ENCODE data around the gene MRC2. TPM values are rescaled to one million over a fixed set of nuclear protein-coding genes. Genes with fewer than 3 reads are reported as not detected.

Gene MRC2
- polyA plus RNA-seq, 1 of the 3 experiments (the other 2 are of a cell fraction), result 213 TPM

- POLR2A ChIA-PET, result interaction anchor here (1.0 kb wide), 1 partner anchor 24 kb away, joined by 4 read pairs; no protein-coding TSS in a partner anchor
- Histone ChIP-seq H3K4me3 (ENCODE audit: low read depth in 2 of 2, low read length in 1 of 2) (peak overlapping the region; percentile 47 to 60), H4K20me1 (ENCODE audit: insufficient read depth) (peaks cover 28% of the 10 kb centered on the region), H3K4me1 (ENCODE audit: control insufficient read depth in 1 of 2, insufficient read depth in 2 of 2, low read depth in 1 of 2, low read length in 1 of 2) (peaks cover 25 to 36% of the 10 kb centered on the region in 2 experiments), H3K9me3 (no peaks in the 10 kb centered on the region), H3K9me2 (no peaks in the 10 kb centered on the region), H3K27ac (ENCODE audit: low read depth in 2 of 2, low read length in 1 of 2) (peak overlapping the region; percentile 88 to 93), H2AFZ (ENCODE audit: low read depth) (no peak overlapping the region), H3K9ac (peak overlapping the region; percentile 81), H3K36me3 (replicated peaks in 1 of 2; ENCODE audit: control insufficient read depth in 1 of 2, insufficient read depth in 2 of 2, low read length in 1 of 2) (peaks cover 12 to 37% of the 10 kb centered on the region in 2 experiments), H3F3A (replicated peaks; ENCODE audit: insufficient read depth) (peaks cover 38% of the 10 kb centered on the region), H3K79me2 (ENCODE audit: insufficient read depth) (peaks cover 100% of the 10 kb centered on the region), H3K4me2 (peak overlapping the region; percentile 96), H3K27me3 (ENCODE audit: insufficient read depth) (no peaks in the 10 kb centered on the region)
- 14% methylated on average over 29 of the region's 30 CpGs for WGBS (ENCODE audit: low lambda C conversion rate)
- TF ChIP-seq REST (IDR thresholded peaks at IDR 0.05; ENCODE audit: low read depth, low read length) (0 out of 2 replicates have a peak, but pooled peaks have one; percentile 3), TCF12 (IDR thresholded peaks at IDR 0.05) (no peak), CHD2 (IDR thresholded peaks at IDR 0.05; ENCODE audit: low read length, partially characterized antibody) (no peak), IRF3 (IDR thresholded peaks at IDR 0.05; ENCODE audit: low read depth, low read length) (no peak), MXI1 (IDR thresholded peaks at IDR 0.05; ENCODE audit: low read depth, low read length) (peak; percentile 49; the same call in 1 of the 2 replicates), PBX3 (IDR thresholded peaks at IDR 0.05) (no peak), SMC3 (IDR thresholded peaks at IDR 0.05; ENCODE audit: low read depth, low read length) (peak; percentile 9; the same call in 1 of the 2 replicates), POLR2AphosphoS5 (IDR thresholded peaks at IDR 0.05; ENCODE audit: low read depth, low read length) (peak; percentile 52; the same call in 1 of the 2 replicates), USF2 (IDR thresholded peaks at IDR 0.05; ENCODE audit: borderline replicate concordance, low read depth, low read length) (no peak), EZH2phosphoT487 (IDR thresholded peaks at IDR 0.05; ENCODE audit: borderline replicate concordance, low read depth) (no peak), TAF1 (IDR thresholded peaks at IDR 0.05; ENCODE audit: borderline replicate concordance, low read depth, low read length) (peak; percentile 29; the same call in 1 of the 2 replicates)
- DNase-seq, result peak; percentile 97
- CTCF ChIA-PET, result interaction anchor here (0.9 to 5.6 kb wide), 2 partner anchors 19 to 87 kb away, joined by 3 to 27 read pairs; no protein-coding TSS in a partner anchor
Measured at GRCh38 chr17:62653002-62653825, 25.7 kb downstream of the MRC2 start.

All from SK-N-SH (cell line).